CD4-positive, alpha-beta T cell (primary cell): Measurements from ENCODE around the gene TAB3. TPM values are rescaled to one million over a fixed set of nuclear protein-coding genes. Genes with fewer than 3 reads are reported as not detected.

Source experiments
- ATAC-seq: fragments of 200-7000 bp; cut with Tn5 transposase; one replicate; pipeline ENCODE4 v1.10.0; 2022; ENCODE audit warnings: mild to moderate bottlenecking; ENCODE audit not compliant: poor library complexity
- CTCF ChIA-PET: fragments of 350-600 bp; sonication (Branson Sonifier 250); formaldehyde crosslinking; loops from one replicate; lab custom pipeline; 2021; ENCODE audit warnings: antibody characterized with exemption, inconsistent platforms; lab: Charles Lee
- POLR2A ChIA-PET: fragments of 350-600 bp; sonication (Branson Sonifier 250); formaldehyde crosslinking; loops from one replicate; lab custom pipeline; 2021; ENCODE audit warnings: antibody characterized with exemption, inconsistent platforms; lab: Charles Lee
- DNase-seq, 14 experiments: peaks; one replicate each; pipeline ENCODE4 v3.0.0-alpha.2; 2013 to 2020; ENCODE audit warnings: mixed read lengths in 2 of 14
- H3K27ac ChIP-seq, 2 donors: one replicate each; pipeline versions ENCODE4 v1.5.1 to v1.7.0; 2013; ENCODE audit warnings: low read length in 2 of 2, low read depth in 1 of 2, mild to moderate bottlenecking in 1 of 2
- H3K27me3 ChIP-seq, 2 experiments: 1 replicate in 1 of 2; 2 replicates in 1 of 2; pipeline versions ENCODE4 v1.6.1 to v1.7.0; 2013; ENCODE audit warnings: low read length in 2 of 2, control low read depth in 1 of 2, mild to moderate bottlenecking in 1 of 2, moderate library complexity in 1 of 2; ENCODE audit not compliant: insufficient read depth in 2 of 2, control insufficient read depth in 1 of 2
- H3K36me3 ChIP-seq: one replicate; pipeline ENCODE4 v1.6.1; 2013; ENCODE audit warnings: low read length, control low read depth; ENCODE audit not compliant: insufficient read depth
- H3K4me1 ChIP-seq: one replicate; pipeline ENCODE4 v1.6.1; 2013; ENCODE audit warnings: low read length, control low read depth; ENCODE audit not compliant: insufficient read depth
- H3K4me3 ChIP-seq: one replicate; pipeline ENCODE4 v1.5.1; 2013; ENCODE audit warnings: mild to moderate bottlenecking, low read length, moderate library complexity
- H3K9me3 ChIP-seq, 2 experiments: 1 replicate in 1 of 2; 2 replicates in 1 of 2; pipeline versions ENCODE4 v1.6.1 to v1.7.0; 2013; ENCODE audit warnings: low read length in 2 of 2, mild to moderate bottlenecking in 2 of 2, control low read depth in 1 of 2, moderate library complexity in 1 of 2; ENCODE audit not compliant: control insufficient read depth in 1 of 2, insufficient read depth in 1 of 2
- H3K27ac Mint-ChIP-seq: one replicate; pipeline ENCODE4 v1.8.0; 2020; ENCODE audit warnings: mixed read lengths
- H3K27me3 Mint-ChIP-seq: one replicate; pipeline ENCODE4 v1.8.0; 2021; ENCODE audit warnings: mixed read lengths
- H3K36me3 Mint-ChIP-seq: one replicate; pipeline ENCODE4 v1.8.0; 2021; ENCODE audit warnings: low read depth, mixed read lengths
- H3K4me1 Mint-ChIP-seq: one replicate; pipeline ENCODE4 v1.8.0; 2021; ENCODE audit warnings: low read depth, mixed read lengths
- H3K4me3 Mint-ChIP-seq: one replicate; pipeline ENCODE4 v1.8.0; 2020; ENCODE audit warnings: mild to moderate bottlenecking, mixed read lengths
- H3K9me3 Mint-ChIP-seq: one replicate; pipeline ENCODE4 v1.8.0; 2020; ENCODE audit warnings: mixed read lengths
- intact Hi-C, 2 experiments: fragments of 100-400 bp; cut with DNase I in 1 of 2; cut with micrococcal nuclease in 1 of 2; formaldehyde crosslinking; loops; one replicate each; pipeline versions ENCODE4 v1.15.1 to v1.9.0; 2023 to 2025; cut with DNase I, micrococcal nuclease
- total RNA-seq, 174 experiments: library from RNA in 2 of 174; stranded (reverse) in 2 of 174; gene quantifications; one replicate each; pipeline ENCODE4 v1.2.3 and lab custom pipeline; 2021 to 2026
- TF ChIP-seq, protein P1 (sequence below): fragments of 200-600 bp; IDR thresholded peaks from one replicate; pipeline ENCODE4 v1.8.0; 2022; ENCODE audit warnings: antibody characterized with exemption, mild to moderate bottlenecking

Gene TAB3
- total RNA-seq, 2 experiments from 2014 or later = 24.7 to 25.6 TPM

DNA sequence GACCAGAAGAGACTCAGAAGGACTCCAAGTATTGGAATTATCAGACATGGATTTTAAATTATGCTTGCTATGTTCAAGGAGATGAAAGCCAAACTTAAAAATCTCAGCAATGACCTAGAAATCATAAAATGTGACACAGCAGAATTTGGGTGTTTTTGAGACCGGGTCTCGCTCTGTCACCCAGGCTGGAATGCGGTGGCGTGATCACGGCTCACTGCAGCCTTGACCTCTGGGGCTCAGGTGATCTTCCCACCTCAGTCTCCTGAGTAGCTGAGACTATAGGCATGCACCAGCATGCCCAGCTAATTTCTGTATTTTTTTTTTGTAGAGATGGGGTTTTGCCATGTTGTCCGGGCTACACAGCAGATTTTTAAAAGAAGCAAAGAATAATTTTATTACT is 12.7 kb downstream of the TAB3 start:
- no peak overlapping the region for H3K27ac ChIP-seq
- TF ChIP-seq, protein P1, sequence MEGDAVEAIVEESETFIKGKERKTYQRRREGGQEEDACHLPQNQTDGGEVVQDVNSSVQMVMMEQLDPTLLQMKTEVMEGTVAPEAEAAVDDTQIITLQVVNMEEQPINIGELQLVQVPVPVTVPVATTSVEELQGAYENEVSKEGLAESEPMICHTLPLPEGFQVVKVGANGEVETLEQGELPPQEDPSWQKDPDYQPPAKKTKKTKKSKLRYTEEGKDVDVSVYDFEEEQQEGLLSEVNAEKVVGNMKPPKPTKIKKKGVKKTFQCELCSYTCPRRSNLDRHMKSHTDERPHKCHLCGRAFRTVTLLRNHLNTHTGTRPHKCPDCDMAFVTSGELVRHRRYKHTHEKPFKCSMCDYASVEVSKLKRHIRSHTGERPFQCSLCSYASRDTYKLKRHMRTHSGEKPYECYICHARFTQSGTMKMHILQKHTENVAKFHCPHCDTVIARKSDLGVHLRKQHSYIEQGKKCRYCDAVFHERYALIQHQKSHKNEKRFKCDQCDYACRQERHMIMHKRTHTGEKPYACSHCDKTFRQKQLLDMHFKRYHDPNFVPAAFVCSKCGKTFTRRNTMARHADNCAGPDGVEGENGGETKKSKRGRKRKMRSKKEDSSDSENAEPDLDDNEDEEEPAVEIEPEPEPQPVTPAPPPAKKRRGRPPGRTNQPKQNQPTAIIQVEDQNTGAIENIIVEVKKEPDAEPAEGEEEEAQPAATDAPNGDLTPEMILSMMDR = no peak

GRCh38 chrX:30875957-30876356 is 13.1 kb downstream of the TAB3 start:
- Histone ChIP-seq H3K27ac (no peak overlapping the region), H3K4me3 (no peak overlapping the region), H3K27me3 (no peaks in the 10 kb centered on the region), H3K36me3 (no peaks in the 10 kb centered on the region), H3K9me3 (no peaks in the 10 kb centered on the region), H3K4me1 (no peaks in the 10 kb centered on the region)
- no peaks in the 10 kb centered on the region for H3K9me3 Mint-ChIP-seq
- ATAC-seq = no peak
- H3K4me1 Mint-ChIP-seq = peaks cover 67% of the 10 kb centered on the region
- peak in 1 of 14 experiments; percentile 19 for DNase-seq
- no peak overlapping the region for H3K4me3 Mint-ChIP-seq
- POLR2A ChIA-PET = no interaction called here
- peaks cover 6% of the 10 kb centered on the region for H3K36me3 Mint-ChIP-seq
- intact Hi-C loops = no loop called here
- TF ChIP-seq, protein P1 = no peak
- no peaks in the 10 kb centered on the region for H3K27me3 Mint-ChIP-seq
- CTCF ChIA-PET = no interaction called here
- no peak overlapping the region for H3K27ac Mint-ChIP-seq

More for the DNA sequence above, 12.7 kb downstream of the TAB3 start:
- Mint-ChIP-seq H3K27ac (no peak overlapping the region), H3K4me3 (no peak overlapping the region), H3K4me1 (peaks cover 64% of the 10 kb centered on the region), H3K36me3 (peaks cover 2% of the 10 kb centered on the region), H3K9me3 (no peaks in the 10 kb centered on the region), H3K27me3 (no peaks in the 10 kb centered on the region)
- H3K4me1 ChIP-seq = no peaks in the 10 kb centered on the region
- ChIA-PET POLR2A (no interaction called here), CTCF (no interaction called here)
- H3K27me3 ChIP-seq = no peaks in the 10 kb centered on the region
- intact Hi-C loops = no loop called here
- H3K36me3 ChIP-seq = no peaks in the 10 kb centered on the region
- DNase-seq (no peak), ATAC-seq (no peak)
- H3K4me3 ChIP-seq = no peak overlapping the region
- no peaks in the 10 kb centered on the region for H3K9me3 ChIP-seq

- Histone ChIP-seq H3K27ac (no peak overlapping the region), H3K27me3 (no peaks in the 10 kb centered on the region), H3K9me3 (no peaks in the 10 kb centered on the region), H3K4me1 (no peaks in the 10 kb centered on the region), H3K36me3 (peaks cover 3% of the 10 kb centered on the region), H3K4me3 (no peak overlapping the region)
- intact Hi-C loops = no loop called here
- peaks cover 15% of the 10 kb centered on the region for H3K36me3 Mint-ChIP-seq
- H3K27ac Mint-ChIP-seq = no peak overlapping the region
- no peak for ATAC-seq
- DNase-seq = no peak
- H3K27me3 Mint-ChIP-seq = no peaks in the 10 kb centered on the region
- ChIA-PET POLR2A (no interaction called here), CTCF (no interaction called here)
- no peaks in the 10 kb centered on the region for H3K9me3 Mint-ChIP-seq
- TF ChIP-seq, protein P1 = no peak
- peaks cover 56% of the 10 kb centered on the region for H3K4me1 Mint-ChIP-seq
- H3K4me3 Mint-ChIP-seq = no peak overlapping the region
These were observed 14.2 kb downstream of the TAB3 start for GRCh38 chrX:30874851-30875250.
